ENCODE data around the gene OSTF1. TPM values are rescaled to one million over a fixed set of nuclear protein-coding genes. Genes with fewer than 3 reads are reported as not detected.

The OSTF1 gene
- total RNA-seq, 4 donors from 2014 or later: 0.60 to 37.8 (median 19.0) TPM

- in situ Hi-C loops (cut with MboI; ENCODE audit: low pct_ligation_motif_present in 1 of 4, low pct_unique_long_range_greater_than_20kb in 1 of 4, low sequenced_read_pairs in 3 of 4) (no loop called here), intact Hi-C loops (cut with DNase I; ENCODE audit: low total_unique reads) (no loop called here)
- Histone ChIP-seq H3K4me3 (no peak overlapping the region), H3K36me3 (peaks cover 0 to 4% (median 0%) of the 10 kb centered on the region in 4 donors), H3K4me1 (peaks cover 0 to 8% (median 0%) of the 10 kb centered on the region in 4 donors), H3K27ac (no peak overlapping the region), H3K27me3 (no peaks in the 10 kb centered on the region), H3K9me3 (no peaks in the 10 kb centered on the region)
- WGBS, 2 donors (ENCODE audit: low coverage in 1 of 2): 72 to 100% methylated on average over 1 of the region's 1 CpG
- no peak for DNase-seq
- TF ChIP-seq POLR2AphosphoS5 (IDR thresholded peaks at IDR 0.05) (no peak), EP300 (IDR thresholded peaks at IDR 0.05; ENCODE audit: low read depth) (no peak), POLR2A (IDR thresholded peaks at IDR 0.05) (no peak), CTCF (IDR thresholded peaks at IDR 0.05) (no peak)
Observed at GRCh38 chr9:75117564-75117963, 29.2 kb downstream of the OSTF1 start.

- Histone ChIP-seq H3K27ac (no peak overlapping the region), H3K4me3 (no peak overlapping the region), H3K36me3 (peaks cover 0 to 4% (median 0%) of the 10 kb centered on the region in 4 donors), H3K4me1 (no peaks in the 10 kb centered on the region), H3K27me3 (no peaks in the 10 kb centered on the region), H3K9me3 (no peaks in the 10 kb centered on the region)
- in situ Hi-C loops (cut with MboI; ENCODE audit: low pct_ligation_motif_present in 1 of 4, low pct_unique_long_range_greater_than_20kb in 1 of 4, low sequenced_read_pairs in 3 of 4): no loop called here
- no peak for TF ChIP-seq POLR2AphosphoS5 (IDR thresholded peaks at IDR 0.05)
- no peak for TF ChIP-seq EP300 (IDR thresholded peaks at IDR 0.05; ENCODE audit: low read depth)
- no peak for TF ChIP-seq POLR2A (IDR thresholded peaks at IDR 0.05)
- TF ChIP-seq CTCF (IDR thresholded peaks at IDR 0.05): no peak
- WGBS, 2 donors (ENCODE audit: low coverage in 1 of 2): 73 to 85% methylated on average over 1 to 4 of the region's 4 CpGs
- no peak for DNase-seq
- intact Hi-C loops (cut with DNase I; ENCODE audit: low total_unique reads): no loop called here
Observed at GRCh38 chr9:75120686-75121085, 32.4 kb downstream of the OSTF1 start.

GRCh38 chr9:75121914-75122558, 33.7 kb downstream of the OSTF1 start:
- 86% methylated on average over 5 of the region's 5 CpGs; no CpG with 5 or more reads in 1 of the 2 donors for WGBS, 2 donors (ENCODE audit: low coverage in 1 of 2)
- intact Hi-C loops (cut with DNase I; ENCODE audit: low total_unique reads): no loop called here
- no peak for TF ChIP-seq CTCF (IDR thresholded peaks at IDR 0.05)
- TF ChIP-seq EP300 (IDR thresholded peaks at IDR 0.05; ENCODE audit: low read depth): no peak
- no peak for TF ChIP-seq POLR2A (IDR thresholded peaks at IDR 0.05)
- no peak for TF ChIP-seq POLR2AphosphoS5 (IDR thresholded peaks at IDR 0.05)
- H3K4me1 ChIP-seq: no peaks in the 10 kb centered on the region
- H3K4me3 ChIP-seq: no peak overlapping the region
- DNase-seq: no peak
- H3K9me3 ChIP-seq: no peaks in the 10 kb centered on the region
- no peaks in the 10 kb centered on the region for H3K27me3 ChIP-seq
- in situ Hi-C loops (cut with MboI; ENCODE audit: low pct_ligation_motif_present in 1 of 4, low pct_unique_long_range_greater_than_20kb in 1 of 4, low sequenced_read_pairs in 3 of 4): no loop called here
- peaks cover 0 to 4% (median 0%) of the 10 kb centered on the region in 4 donors for H3K36me3 ChIP-seq
- H3K27ac ChIP-seq: no peak overlapping the region

GRCh38 chr9:75123696-75124095, 35.4 kb downstream of the OSTF1 start:
- in situ Hi-C loops (cut with MboI; ENCODE audit: low pct_ligation_motif_present in 1 of 4, low pct_unique_long_range_greater_than_20kb in 1 of 4, low sequenced_read_pairs in 3 of 4) (no loop called here), intact Hi-C loops (cut with DNase I; ENCODE audit: low total_unique reads) (no loop called here)
- no peaks in the 10 kb centered on the region for H3K27me3 ChIP-seq
- H3K36me3 ChIP-seq: peaks cover 0 to 2% (median 0%) of the 10 kb centered on the region in 4 donors
- no peak for TF ChIP-seq POLR2AphosphoS5 (IDR thresholded peaks at IDR 0.05)
- H3K4me1 ChIP-seq: no peaks in the 10 kb centered on the region
- 92 to 93% methylated on average over 10 of the region's 10 CpGs for WGBS, 2 donors (ENCODE audit: low coverage in 1 of 2)
- no peaks in the 10 kb centered on the region for H3K9me3 ChIP-seq
- no peak overlapping the region for H3K4me3 ChIP-seq
- no peak for DNase-seq
- H3K27ac ChIP-seq: no peak overlapping the region

GRCh38 chr9:75128535-75128934, 40.2 kb downstream of the OSTF1 start:
- WGBS, 2 donors (ENCODE audit: low coverage in 1 of 2): 84 to 86% methylated on average over 2 of the region's 2 CpGs
- intact Hi-C loops (cut with DNase I; ENCODE audit: low total_unique reads) (no loop called here), in situ Hi-C loops (cut with MboI; ENCODE audit: low pct_ligation_motif_present in 1 of 4, low pct_unique_long_range_greater_than_20kb in 1 of 4, low sequenced_read_pairs in 3 of 4) (no loop called here)
- Histone ChIP-seq H3K4me1 (no peaks in the 10 kb centered on the region), H3K27me3 (no peaks in the 10 kb centered on the region), H3K36me3 (peaks cover 0 to 19% (median 7%) of the 10 kb centered on the region in 4 donors), H3K27ac (no peak overlapping the region), H3K9me3 (no peaks in the 10 kb centered on the region), H3K4me3 (no peak overlapping the region)
- TF ChIP-seq EP300 (IDR thresholded peaks at IDR 0.05; ENCODE audit: low read depth) (no peak), CTCF (IDR thresholded peaks at IDR 0.05) (no peak), POLR2AphosphoS5 (IDR thresholded peaks at IDR 0.05) (no peak), POLR2A (IDR thresholded peaks at IDR 0.05) (no peak)
- no peak for DNase-seq
